Neural cell (in vitro differentiated cells): ENCODE measurements around the gene P3H1. TPM values are rescaled to one million over a fixed set of nuclear protein-coding genes. Genes with fewer than 3 reads are reported as not detected.

Source experiments
- H2AFZ ChIP-seq: fragments of 200-600, 300-800 bp; sonication (generic), shearing (Covaris generic); 2 replicates; pipeline ENCODE4 v1.6.0; 2014; ENCODE audit warnings: low read depth, mild to moderate bottlenecking, antibody characterized with exemption, low read length, moderate library complexity
- H3F3A ChIP-seq: fragments of 200-600 bp; shearing (Covaris generic); 2 replicates; pipeline ENCODE4 v1.6.1; 2016; ENCODE audit warnings: mild to moderate bottlenecking, moderate library complexity, mixed read lengths, antibody characterized with exemption, low read length; ENCODE audit not compliant: insufficient read depth, poor library complexity, severe bottlenecking
- H3K27ac ChIP-seq: fragments of 200-600, 300-800 bp; sonication (generic), shearing (Covaris generic); 2 replicates; pipeline ENCODE4 v1.5.1; 2014; ENCODE audit warnings: mild to moderate bottlenecking, low read length, moderate library complexity
- H3K27me3 ChIP-seq: fragments of 300-800, 200-600 bp; sonication (generic), shearing (Covaris generic); 2 replicates; pipeline ENCODE4 v1.6.0; 2014; ENCODE audit warnings: mild to moderate bottlenecking, low read depth, low read length, moderate library complexity; ENCODE audit not compliant: insufficient read depth
- H3K36me3 ChIP-seq: fragments of 300-800, 200-600 bp; sonication (generic), shearing (Covaris generic); 2 replicates; pipeline ENCODE4 v1.5.1; 2014; ENCODE audit warnings: mild to moderate bottlenecking, antibody characterized with exemption, low read length, moderate library complexity; ENCODE audit not compliant: insufficient read depth
- H3K4me2 ChIP-seq: fragments of 300-800, 200-600 bp; sonication (generic), shearing (Covaris generic); 2 replicates; pipeline ENCODE4 v1.6.0; 2014; ENCODE audit warnings: mild to moderate bottlenecking, low read length
- H3K4me3 ChIP-seq: fragments of 300-800, 200-600 bp; sonication (generic), shearing (Covaris generic); 2 replicates; pipeline ENCODE4 v1.5.1; 2014; ENCODE audit warnings: mild to moderate bottlenecking, low read length, moderate library complexity
- H3K79me2 ChIP-seq: fragments of 200-600 bp; shearing (Covaris generic); replicated peaks from 2 replicates; pipeline ENCODE4 v1.6.0; 2014; ENCODE audit warnings: mild to moderate bottlenecking, low read length, moderate library complexity; ENCODE audit not compliant: insufficient read depth
- H3K9ac ChIP-seq: fragments of 300-800, 200-600 bp; sonication (generic), shearing (Covaris generic); 2 replicates; pipeline ENCODE4 v1.6.1; 2016; ENCODE audit warnings: mild to moderate bottlenecking, low read length, mixed read lengths
- H3K9me2 ChIP-seq: fragments of 200-600 bp; shearing (Covaris generic); 2 replicates; pipeline ENCODE4 v1.6.1; 2016; ENCODE audit warnings: mild to moderate bottlenecking, low read length, mixed read lengths; ENCODE audit not compliant: insufficient read depth
- H3K9me3 ChIP-seq: fragments of 200-600, 300-800 bp; sonication (generic), shearing (Covaris generic); 2 replicates; pipeline ENCODE4 v1.6.1; 2016; ENCODE audit warnings: mild to moderate bottlenecking, mixed run types, low read length, moderate library complexity, mixed read lengths
- H4K20me1 ChIP-seq: fragments of 200-600 bp; shearing (Covaris generic); 2 replicates; pipeline ENCODE4 v1.6.1; 2016; ENCODE audit warnings: mild to moderate bottlenecking, mixed run types; ENCODE audit not compliant: insufficient read depth
- CTCF ChIP-seq: fragments of 450-650 bp; IDR thresholded peaks from 2 replicates; pipeline ENCODE4 v1.5.1; 2014; ENCODE audit warnings: antibody characterized with exemption, mild to moderate bottlenecking, moderate library complexity; ENCODE audit not compliant: poor library complexity, severe bottlenecking
- EP300 ChIP-seq: fragments of 450-650 bp; conservative IDR thresholded peaks from 2 replicates; pipeline ENCODE4 v1.6.1; 2014; ENCODE audit warnings: antibody characterized with exemption, mild to moderate bottlenecking, moderate library complexity; ENCODE audit not compliant: poor library complexity, severe bottlenecking
- EZH2 ChIP-seq: fragments of 200-600, 300-800 bp; shearing (Covaris generic), sonication (generic); IDR thresholded peaks from 2 replicates; pipeline ENCODE4 v1.6.1; 2014; ENCODE audit warnings: antibody characterized with exemption, low read length, borderline replicate concordance, mild to moderate bottlenecking; ENCODE audit not compliant: insufficient read depth, poor library complexity, severe bottlenecking
- MXI1 ChIP-seq: fragments of 450-650 bp; conservative IDR thresholded peaks from 2 replicates; pipeline ENCODE4 v1.6.1; 2014; ENCODE audit warnings: antibody characterized with exemption, mild to moderate bottlenecking; ENCODE audit not compliant: poor library complexity, severe bottlenecking
- POLR2AphosphoS5 ChIP-seq: IDR thresholded peaks from 2 replicates; pipeline ENCODE4 v1.6.1; 2012
- RAD21 ChIP-seq: fragments of 450-650 bp; conservative IDR thresholded peaks from 2 replicates; pipeline ENCODE4 v1.6.1; 2014; ENCODE audit warnings: antibody characterized with exemption, mild to moderate bottlenecking, moderate library complexity
- SMC3 ChIP-seq: fragments of 450-650 bp; conservative IDR thresholded peaks from 2 replicates; pipeline ENCODE4 v1.6.1; 2014; ENCODE audit warnings: antibody characterized with exemption, mild to moderate bottlenecking, moderate library complexity; ENCODE audit not compliant: poor library complexity
- TAF1 ChIP-seq: IDR thresholded peaks from 2 replicates; pipeline ENCODE4 v1.6.1; 2012; ENCODE audit warnings: low read depth
- polyA plus RNA-seq: library from polyadenylated mRNA; depleted of rRNA; stranded (reverse); fragments of >200 nt; gene quantifications from 2 replicates; pipeline ENCODE4 v1.2.3, GENCODE V29; 2014
- TF ChIP-seq, protein P1 (sequence below): IDR thresholded peaks from 2 replicates; pipeline ENCODE4 v1.6.1; 2012; ENCODE audit warnings: borderline replicate concordance

The P3H1 gene
- polyA plus RNA-seq, 1 donor from 2014 or later = 32.4 TPM

GRCh38 chr1:42738678-42739226, 28.1 kb downstream of the P3H1 start:
- Histone ChIP-seq H3K4me2 (no peak overlapping the region), H3K36me3 (no peaks in the 10 kb centered on the region)

DNA sequence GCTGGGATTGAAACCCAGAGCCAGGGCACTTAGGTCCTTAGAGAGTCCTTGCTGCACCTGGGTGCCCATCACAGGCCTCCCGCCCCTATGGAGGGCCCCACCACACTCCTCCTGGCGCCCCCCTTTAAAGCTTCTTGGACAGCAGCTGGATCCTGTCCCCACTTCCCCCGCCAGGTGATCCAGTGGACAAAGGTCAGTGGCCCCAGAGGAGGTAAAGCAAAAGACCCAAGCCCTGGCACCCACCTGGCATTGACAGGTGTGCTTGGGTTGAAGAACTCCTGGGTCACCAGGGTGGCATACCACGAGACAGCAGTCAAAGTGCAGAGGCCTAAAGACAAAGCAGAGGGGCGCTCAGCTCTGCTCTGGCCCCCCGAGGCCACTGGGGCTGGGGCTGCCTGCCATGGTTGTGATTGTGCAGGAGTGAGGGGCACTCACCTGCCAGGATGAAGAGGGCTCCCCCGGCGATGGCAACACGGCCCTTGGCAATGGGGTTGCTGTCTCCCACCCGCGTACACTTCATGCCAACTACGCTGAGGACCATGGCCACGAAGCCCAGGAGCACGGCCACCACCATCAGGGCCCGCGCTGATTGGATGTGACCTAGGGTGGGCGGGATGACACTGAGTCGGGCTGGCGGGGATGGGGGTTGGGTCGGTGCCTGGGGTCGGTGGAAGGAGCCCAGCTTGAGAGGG, 28.7 kb downstream of the P3H1 start:
- H3K4me2 ChIP-seq = no peak overlapping the region
- H3K4me3 ChIP-seq = no peak overlapping the region
- no peak overlapping the region for H3K27ac ChIP-seq
- no peaks in the 10 kb centered on the region for H3K36me3 ChIP-seq
- no peaks in the 10 kb centered on the region for H3K79me2 ChIP-seq
- no peaks in the 10 kb centered on the region for H3K27me3 ChIP-seq
- H3K9me3 ChIP-seq = no peaks in the 10 kb centered on the region
- no peaks in the 10 kb centered on the region for H3K9me2 ChIP-seq
- no peak for TF ChIP-seq POLR2AphosphoS5
- H4K20me1 ChIP-seq = no peaks in the 10 kb centered on the region
- no peaks in the 10 kb centered on the region for H3F3A ChIP-seq
- H3K9ac ChIP-seq = no peak overlapping the region
- no peak overlapping the region for H2AFZ ChIP-seq

More at GRCh38 chr1:42738678-42739226, 28.1 kb downstream of the P3H1 start:
- Histone ChIP-seq H3K9me2 (no peaks in the 10 kb centered on the region), H3F3A (no peaks in the 10 kb centered on the region), H3K9me3 (no peaks in the 10 kb centered on the region), H3K79me2 (no peaks in the 10 kb centered on the region), H3K27me3 (no peaks in the 10 kb centered on the region), H3K4me3 (no peak overlapping the region), H3K27ac (no peak overlapping the region), H3K9ac (no peak overlapping the region), H4K20me1 (no peaks in the 10 kb centered on the region), H2AFZ (no peak overlapping the region)
- TF ChIP-seq CTCF (no peak), EP300 (no peak), EZH2 (no peak), MXI1 (no peak), SMC3 (no peak), TAF1 (no peak), RAD21 (no peak), POLR2AphosphoS5 (no peak)
- TF ChIP-seq, protein P1, sequence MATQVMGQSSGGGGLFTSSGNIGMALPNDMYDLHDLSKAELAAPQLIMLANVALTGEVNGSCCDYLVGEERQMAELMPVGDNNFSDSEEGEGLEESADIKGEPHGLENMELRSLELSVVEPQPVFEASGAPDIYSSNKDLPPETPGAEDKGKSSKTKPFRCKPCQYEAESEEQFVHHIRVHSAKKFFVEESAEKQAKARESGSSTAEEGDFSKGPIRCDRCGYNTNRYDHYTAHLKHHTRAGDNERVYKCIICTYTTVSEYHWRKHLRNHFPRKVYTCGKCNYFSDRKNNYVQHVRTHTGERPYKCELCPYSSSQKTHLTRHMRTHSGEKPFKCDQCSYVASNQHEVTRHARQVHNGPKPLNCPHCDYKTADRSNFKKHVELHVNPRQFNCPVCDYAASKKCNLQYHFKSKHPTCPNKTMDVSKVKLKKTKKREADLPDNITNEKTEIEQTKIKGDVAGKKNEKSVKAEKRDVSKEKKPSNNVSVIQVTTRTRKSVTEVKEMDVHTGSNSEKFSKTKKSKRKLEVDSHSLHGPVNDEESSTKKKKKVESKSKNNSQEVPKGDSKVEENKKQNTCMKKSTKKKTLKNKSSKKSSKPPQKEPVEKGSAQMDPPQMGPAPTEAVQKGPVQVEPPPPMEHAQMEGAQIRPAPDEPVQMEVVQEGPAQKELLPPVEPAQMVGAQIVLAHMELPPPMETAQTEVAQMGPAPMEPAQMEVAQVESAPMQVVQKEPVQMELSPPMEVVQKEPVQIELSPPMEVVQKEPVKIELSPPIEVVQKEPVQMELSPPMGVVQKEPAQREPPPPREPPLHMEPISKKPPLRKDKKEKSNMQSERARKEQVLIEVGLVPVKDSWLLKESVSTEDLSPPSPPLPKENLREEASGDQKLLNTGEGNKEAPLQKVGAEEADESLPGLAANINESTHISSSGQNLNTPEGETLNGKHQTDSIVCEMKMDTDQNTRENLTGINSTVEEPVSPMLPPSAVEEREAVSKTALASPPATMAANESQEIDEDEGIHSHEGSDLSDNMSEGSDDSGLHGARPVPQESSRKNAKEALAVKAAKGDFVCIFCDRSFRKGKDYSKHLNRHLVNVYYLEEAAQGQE = no peak
